ENCODE measurements around the gene C5orf24. TPM values are rescaled to one million over a fixed set of nuclear protein-coding genes. Genes with fewer than 3 reads are reported as not detected.

Gene C5orf24
- total RNA-seq, 1 experiment from 2014 or later = 22.5 TPM

GRCh38 chr5:134892926-134893325 is 47.2 kb downstream of the C5orf24 start:
- no peak overlapping the region for H3K56ac ChIP-seq (ENCODE audit: insufficient read length, low read depth, low read length)
- TF ChIP-seq CTCF (conservative IDR thresholded peaks at IDR 0.05) = no peak

More at GRCh38 chr5:134892926-134893325, 47.2 kb downstream of the C5orf24 start:
- Histone ChIP-seq H3K27ac (ENCODE audit: insufficient read length, low read depth, low read length) (no peak overlapping the region), H2BK5ac (ENCODE audit: insufficient read length, low read length) (no peak overlapping the region), H3K79me1 (ENCODE audit: insufficient read depth, low read depth, low read length, poor library complexity, severe bottlenecking) (no peaks in the 10 kb centered on the region), H2BK15ac (ENCODE audit: low read depth, low read length) (no peak overlapping the region), H4K5ac (ENCODE audit: insufficient read length, low read depth, low read length) (no peak overlapping the region), H3K27me3 (ENCODE audit: insufficient read depth, low read length) (no peaks in the 10 kb centered on the region), H3K9me3 (ENCODE audit: control insufficient read depth, low read depth, low read length) (no peaks in the 10 kb centered on the region), H3K4me2 (ENCODE audit: insufficient read depth, insufficient read length, low read length) (no peak overlapping the region), H3K4ac (ENCODE audit: low read depth, low read length) (no peak overlapping the region), H3K4me1 (ENCODE audit: insufficient read depth, low read length) (no peaks in the 10 kb centered on the region), H2BK12ac (ENCODE audit: insufficient read length, low read depth, low read length) (no peak overlapping the region), H3K23ac (ENCODE audit: insufficient read length, low read depth, low read length) (no peak overlapping the region), H2BK20ac (ENCODE audit: low read depth, low read length, poor library complexity, severe bottlenecking) (no peak overlapping the region), H2AK5ac (ENCODE audit: insufficient read length, low read length) (no peak overlapping the region), H3K14ac (ENCODE audit: insufficient read depth, low read length) (no peak overlapping the region), H3K9ac (ENCODE audit: extremely low read depth, insufficient read length, low read length) (no peak overlapping the region), H2AFZ (ENCODE audit: low read length) (no peak overlapping the region), H3T11ph (ENCODE audit: low read length) (no peak overlapping the region), H4K91ac (ENCODE audit: insufficient read length, low read depth, low read length) (no peak overlapping the region), H4K8ac (replicated peaks; ENCODE audit: insufficient read length, low read depth, low read length) (no peak overlapping the region), H4K20me1 (ENCODE audit: control insufficient read depth, insufficient read depth, insufficient read length) (no peaks in the 10 kb centered on the region), H2BK120ac (ENCODE audit: low read depth, low read length, poor library complexity, severe bottlenecking) (no peak overlapping the region), H3K18ac (ENCODE audit: insufficient read length, low read depth, low read length) (no peak overlapping the region), H3K23me2 (ENCODE audit: insufficient read length, low read depth, low read length, poor library complexity, severe bottlenecking) (no peaks in the 10 kb centered on the region), H3K79me2 (ENCODE audit: insufficient read depth, low read length) (no peaks in the 10 kb centered on the region)
- no peaks in the 10 kb centered on the region; a peak in 1 of 5 replicates for H3K9me3 Mint-ChIP-seq
- H3K4me1 Mint-ChIP-seq = peaks cover 8 to 14% of the 10 kb centered on the region in 2 experiments
- H3K27me3 Mint-ChIP-seq (ENCODE audit: low read depth) = no peaks in the 10 kb centered on the region
- DNase-seq = no peak
- H3K27ac Mint-ChIP-seq = no peak overlapping the region
- no peak overlapping the region for H3K4me3 Mint-ChIP-seq
- peaks cover 9 to 13% (median 13%) of the 10 kb centered on the region in 3 experiments; a peak in 6 of 7 replicates for H3K36me3 Mint-ChIP-seq (ENCODE audit: insufficient read depth in 1 of 3, low read depth in 3 of 3)
- WGBS (ENCODE audit: extremely low coverage, insufficient read length, low lambda C conversion rate) = no CpG with 5 or more reads among the region's 2 CpGs

All from H9 (cell line).